HG03066 (cell line): ENCODE data around the gene NPAS3.

Experiments used
- ATAC-seq: cut with Tn5 transposase; IDR thresholded peaks from one replicate; pipeline ENCODE4 v1.9.1; 2021; ENCODE audit warnings: low read depth; ENCODE audit not compliant: unreplicated experiment

NPAS3 gene

GRCh38 chr14:33150666-33151428, 212.2 kb downstream of the NPAS3 start:
- no peak for ATAC-seq

GRCh38 chr14:33163109-33163508, 224.4 kb downstream of the NPAS3 start:
- no peak for ATAC-seq

- no peak for ATAC-seq
These were observed 224.9 kb downstream of the NPAS3 start for GRCh38 chr14:33163600-33163999.

GRCh38 chr14:33165144-33165925, 226.7 kb downstream of the NPAS3 start:
- ATAC-seq = no peak

GRCh38 chr14:33165926-33166289, 227.2 kb downstream of the NPAS3 start:
- no peak for ATAC-seq

GRCh38 chr14:33175951-33176350, 237.3 kb downstream of the NPAS3 start:
- no peak for ATAC-seq

- no peak for ATAC-seq
These were observed 245.9 kb downstream of the NPAS3 start for GRCh38 chr14:33184587-33184986.

- no peak for ATAC-seq
These were observed 248.0 kb downstream of the NPAS3 start for GRCh38 chr14:33186656-33187055.

- ATAC-seq = no peak
These were observed 250.2 kb downstream of the NPAS3 start for GRCh38 chr14:33188880-33189279.

- ATAC-seq = no peak
These were observed 253.2 kb downstream of the NPAS3 start for GRCh38 chr14:33191855-33192254.

- no peak for ATAC-seq
These were observed 255.9 kb downstream of the NPAS3 start for GRCh38 chr14:33194551-33194950.

GRCh38 chr14:33198684-33199083, 260.0 kb downstream of the NPAS3 start:
- no peak for ATAC-seq

- no peak for ATAC-seq
These were observed 262.4 kb downstream of the NPAS3 start for GRCh38 chr14:33201116-33201515.

- ATAC-seq = no peak
These were observed 268.3 kb downstream of the NPAS3 start for GRCh38 chr14:33206981-33207380.

GRCh38 chr14:33207467-33208017, 268.9 kb downstream of the NPAS3 start:
- ATAC-seq = no peak

- ATAC-seq = no peak
These were observed 271.6 kb downstream of the NPAS3 start for GRCh38 chr14:33210311-33210710.

- ATAC-seq = no peak
These were observed 279.3 kb downstream of the NPAS3 start for GRCh38 chr14:33218026-33218425.

- ATAC-seq = no peak
These were observed 281.3 kb downstream of the NPAS3 start for GRCh38 chr14:33219957-33220356.

GRCh38 chr14:33229269-33229929, 290.7 kb downstream of the NPAS3 start:
- ATAC-seq = no peak

GRCh38 chr14:33230021-33230420, 291.3 kb downstream of the NPAS3 start:
- no peak for ATAC-seq

GRCh38 chr14:33232031-33232430, 293.4 kb downstream of the NPAS3 start:
- ATAC-seq = no peak
